RWPE1 (cell line): ENCODE data around the gene PTPN21.

Experiments used
- CTCF ChIA-PET: fragments of 350-600 bp; sonication (Branson Sonifier 250); formaldehyde crosslinking; extraction: SDS; loops from one replicate; lab custom pipeline; 2021; lab: Yijun Ruan, JAX
- POLR2A ChIA-PET: fragments of 400-600 bp; formaldehyde crosslinking; extraction: SDS; loops from one replicate; lab custom pipeline; 2020; ENCODE audit warnings: antibody characterized with exemption; ENCODE audit not compliant: low non-redundant PET; lab: Yijun Ruan, JAX
- DNase-seq: peaks from one replicate; pipeline ENCODE4 v3.0.0; 2012; ENCODE audit warnings: low spot score
- H3K27ac ChIP-seq: fragments of 450-650 bp; 2 replicates; pipeline ENCODE4 v1.5.1; 2017
- CTCF ChIP-seq: fragments of 450-650 bp; conservative IDR thresholded peaks from 2 replicates; pipeline ENCODE4 v1.5.1; 2017; ENCODE audit warnings: low read depth, mild to moderate bottlenecking

Gene PTPN21

DNA sequence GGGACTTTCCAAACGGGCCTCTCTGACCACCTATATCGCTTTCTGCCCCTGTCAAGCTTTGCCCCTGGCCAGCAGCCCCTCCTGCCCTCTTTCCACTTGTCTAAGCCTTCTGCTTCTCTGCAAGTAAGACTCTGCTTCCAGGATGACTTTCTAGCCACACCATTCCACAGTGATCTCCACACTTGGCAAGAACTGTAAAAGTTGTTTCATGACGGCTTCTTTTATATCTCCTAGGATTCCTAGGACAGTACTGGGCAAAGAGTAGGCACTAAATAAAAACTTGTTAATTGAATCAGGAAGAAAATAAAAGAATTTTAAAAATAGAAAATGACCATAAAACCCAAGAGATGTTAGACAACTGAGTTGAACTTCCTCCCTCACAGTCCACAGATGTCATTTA lies 1.8 kb upstream of the PTPN21 start:
- TF ChIP-seq CTCF, result no peak
- CTCF ChIA-PET, result interaction anchor here (0.6 to 0.8 kb wide), 3 partner anchors 34 to 837 kb away, joined by 3 to 4 read pairs (median 3); no protein-coding TSS in a partner anchor
- POLR2A ChIA-PET, result no interaction called here
- DNase-seq, result no peak
- H3K27ac ChIP-seq, result no peak overlapping the region

GRCh38 chr14:88553886-88554456 lies 836 bp downstream of the PTPN21 start:
- ChIA-PET POLR2A (no interaction called here), CTCF (interaction anchor here (0.7 kb wide), 1 partner anchor 244 kb away, joined by 3 read pairs; no protein-coding TSS in a partner anchor)
- no peak for DNase-seq
- peak overlapping the region; percentile 91 for H3K27ac ChIP-seq
- TF ChIP-seq CTCF, result no peak

DNA sequence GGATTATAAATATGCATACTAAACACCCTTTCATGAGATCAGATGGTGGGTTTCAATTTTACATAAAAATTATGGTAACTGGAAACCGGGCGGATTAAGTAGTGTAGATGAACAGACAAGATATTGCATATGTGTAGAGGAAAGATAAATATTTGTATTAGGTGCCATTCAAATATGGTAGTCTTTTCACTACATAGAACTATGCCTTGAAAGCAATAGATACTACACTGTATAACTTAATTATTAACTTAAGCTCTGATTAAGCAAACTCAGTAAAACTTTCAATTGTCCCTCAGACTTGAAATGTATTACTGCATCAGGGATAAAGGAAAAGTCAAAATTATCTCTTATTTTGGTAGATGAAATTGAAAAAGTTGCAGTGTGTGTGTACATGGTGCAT lies 1.9 kb downstream of the PTPN21 start:
- ChIA-PET CTCF (no interaction called here), POLR2A (no interaction called here)

DNA sequence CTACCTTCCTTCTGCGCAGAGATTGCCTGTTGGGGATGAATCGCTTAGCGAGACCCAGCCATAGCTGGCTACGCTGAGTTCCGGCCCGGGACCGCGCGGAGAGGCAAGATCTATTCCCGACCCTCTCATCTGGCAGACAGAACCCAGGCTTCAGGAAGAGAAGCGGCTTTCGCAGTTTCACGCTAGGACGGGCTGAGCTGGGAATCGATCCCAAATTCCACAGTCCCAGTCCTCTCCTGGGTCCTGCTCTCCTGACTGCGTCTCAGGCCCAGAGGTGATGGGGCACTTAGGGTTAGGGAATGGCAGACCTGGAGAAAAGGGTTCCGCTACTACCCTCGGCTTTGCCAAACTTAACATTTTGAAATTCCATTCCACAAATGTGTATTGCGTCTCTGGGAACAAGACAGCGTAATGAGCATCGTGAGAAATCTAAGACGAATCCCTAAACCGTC lies 2.8 kb downstream of the PTPN21 start:
- POLR2A ChIA-PET, result interaction anchor here (0.6 kb wide), 1 partner anchor 14 kb away, joined by 3 read pairs; no protein-coding TSS in a partner anchor
- TF ChIP-seq CTCF, result no peak
- peak overlapping the region; percentile 62 for H3K27ac ChIP-seq
- CTCF ChIA-PET, result interaction anchor here (1.0 kb wide), 1 partner anchor 8 kb away, joined by 8 read pairs; no protein-coding TSS in a partner anchor
- peak; percentile 12 for DNase-seq

More for the DNA sequence above, 1.9 kb downstream of the PTPN21 start:
- no peak overlapping the region for H3K27ac ChIP-seq
- no peak for DNase-seq
- TF ChIP-seq CTCF, result no peak

GRCh38 chr14:88551094-88551870 lies 3.5 kb downstream of the PTPN21 start:
- DNase-seq, result peak; percentile 80
- no peak for TF ChIP-seq CTCF
- H3K27ac ChIP-seq, result peak overlapping the region; percentile 62
- CTCF ChIA-PET, result interaction anchor here (1.0 kb wide), 1 partner anchor 9 kb away, joined by 8 read pairs; no protein-coding TSS in a partner anchor
- POLR2A ChIA-PET, result interaction anchor here (0.6 kb wide), 1 partner anchor 13 kb away, joined by 3 read pairs; no protein-coding TSS in a partner anchor

- no peak for TF ChIP-seq CTCF
- POLR2A ChIA-PET, result no interaction called here
- H3K27ac ChIP-seq, result no peak overlapping the region
- CTCF ChIA-PET, result no interaction called here
- no peak for DNase-seq
Measured at GRCh38 chr14:88550078-88550477, 4.7 kb downstream of the PTPN21 start.
